Measurements from ENCODE around the gene ERC2. TPM values are rescaled to one million over a fixed set of nuclear protein-coding genes. Genes with fewer than 3 reads are reported as not detected.
"Not testable (repeated sequence)": the region's sequence is repeated elsewhere in the genome, so short reads cannot be mapped to it uniquely, and the experiment has no call there.

Gene ERC2
- total RNA-seq: 1 to 10 TPM in 9 of 10 donors, under 1 TPM in 1; 0.22 to 4.2 (median 2.1) TPM
- 1 to 10 TPM in 1 of 2 donors, under 1 TPM in 1; 0.22 to 1.1 TPM for polyA plus RNA-seq
- long read RNA-seq, donor 1, partial matches to known transcripts: 0 of 1 reads
- long read RNA-seq, donor 1, other reads (novel, unspliced or antisense): 1 of 1 reads
- long read RNA-seq, donor 2, partial matches to known transcripts: 0 of 2 reads
- long read RNA-seq, donor 2, other reads (novel, unspliced or antisense): 2 of 2 reads
- long read RNA-seq, donor 3, partial matches to known transcripts: 0 of 1 reads
- long read RNA-seq, donor 3, other reads (novel, unspliced or antisense): 1 of 1 reads

GRCh38 chr3:56468184-56469106, at the start of gene ERC2:
Gene ERC2 (minus strand): TSS chr3:56468467.
- H3K9me3 ChIP-seq: no peaks in the 10 kb centered on the region
- H3K27me3 ChIP-seq: peaks cover 0 to 78% (median 38%) of the 10 kb centered on the region in 7 donors
- H3K4me3 ChIP-seq: peak within 1 kb of the TSS; percentile 35 to 59 (median 52)
- WGBS, 2 donors: 3% methylated on average over 75 to 82 of the region's 82 CpGs
- ATAC-seq: peak; percentile 66 to 89 (median 75)
- H3K36me3 ChIP-seq: no peaks in the 10 kb centered on the region
- no peak within 1 kb of the TSS for H3K27ac ChIP-seq
- peaks cover 0 to 11% (median 9%) of the 10 kb centered on the region in 9 donors for H3K4me1 ChIP-seq
- peak in 3 of 9 donors; percentile 17 to 32 (median 27) for TF ChIP-seq CTCF (IDR thresholded peaks at IDR 0.05)
- DNase-seq: peak; percentile 25 to 32
- intact Hi-C loops (cut with DNase I): no loop called here

GRCh38 chr3:56502738-56503137, 34.5 kb upstream of the ERC2 start:
- H3K27me3 ChIP-seq: peaks cover 0 to 11% (median 0%) of the 10 kb centered on the region in 7 donors
- no peaks in the 10 kb centered on the region for H3K9me3 ChIP-seq
- H3K36me3 ChIP-seq: no peaks in the 10 kb centered on the region
- no peaks in the 10 kb centered on the region for H3K4me1 ChIP-seq
- ATAC-seq: no peak
- intact Hi-C loops (cut with DNase I): no loop called here
- TF ChIP-seq CTCF (IDR thresholded peaks at IDR 0.05): no peak
- no peak overlapping the region for H3K27ac ChIP-seq
- no peak overlapping the region for H3K4me3 ChIP-seq
- 44 to 50% methylated on average over 3 of the region's 3 CpGs for WGBS, 2 donors
- DNase-seq: no peak

- not testable (repeated sequence) for H3K27ac ChIP-seq, ATAC-seq, DNase-seq, H3K36me3 ChIP-seq, H3K4me3 ChIP-seq, H3K4me1 ChIP-seq, H3K9me3 ChIP-seq
- 81 to 83% methylated on average over 5 of the region's 5 CpGs for WGBS, 2 donors
- peaks cover 0 to 18% (median 0%) of the 10 kb centered on the region in 7 donors for H3K27me3 ChIP-seq
- intact Hi-C loops (cut with DNase I): loop anchor here in 2 of 10 donors (10.0 kb wide), 1 partner anchor 152 kb away; no protein-coding TSS in a partner anchor
These were observed 28.1 kb upstream of the ERC2 start for GRCh38 chr3:56496376-56496775.

- Histone ChIP-seq H3K36me3 (no peaks in the 10 kb centered on the region), H3K9me3 (no peaks in the 10 kb centered on the region), H3K27me3 (peaks cover 0 to 27% (median 0%) of the 10 kb centered on the region in 7 donors), H3K4me1 (no peaks in the 10 kb centered on the region), H3K4me3 (no peak overlapping the region), H3K27ac (no peak overlapping the region)
- TF ChIP-seq CTCF (IDR thresholded peaks at IDR 0.05): peak; percentile 73 to 93 (median 89)
- peak; percentile 60 to 86 for DNase-seq
- peak; percentile 55 to 87 (median 84) for ATAC-seq
- 3% methylated on average over 5 of the region's 5 CpGs for WGBS, 2 donors
- intact Hi-C loops (cut with DNase I): loop anchor here in 5 of 10 donors (5.0 to 10.0 kb wide), 2 partner anchors 150 to 152 kb away; no protein-coding TSS in a partner anchor
These were observed 26.5 kb upstream of the ERC2 start for GRCh38 chr3:56494679-56495322.

Data from heart right ventricle (tissue), 16 donors.